RWPE2 (cell line): Measurements from ENCODE around the gene ACOXL.

ENCODE experiments used
- ATAC-seq: fragments of 200-7000 bp; cut with Tn5 transposase; 3 replicates; pipeline ENCODE4 v1.9.1; 2021; ENCODE audit warnings: low read depth
- DNase-seq: peaks from one replicate; pipeline ENCODE4 v3.0.0-alpha.2; 2020; ENCODE audit warnings: low spot score
- H3K27ac ChIP-seq: fragments of 450-650 bp; 2 replicates; pipeline ENCODE4 v1.5.1; 2017; ENCODE audit warnings: mild to moderate bottlenecking; ENCODE audit not compliant: poor library complexity, severe bottlenecking
- H3K27me3 ChIP-seq: fragments of 250-450 bp; sonication (Bioruptor Pico); 2 replicates; pipeline ENCODE4 v1.5.1; 2021; ENCODE audit warnings: mild to moderate bottlenecking, moderate library complexity; ENCODE audit not compliant: insufficient read depth, poor library complexity, severe bottlenecking
- H3K36me3 ChIP-seq: fragments of 250-450 bp; sonication (Bioruptor Pico); 2 replicates; pipeline ENCODE4 v1.5.1; 2020; ENCODE audit warnings: low read depth, mild to moderate bottlenecking, moderate library complexity
- H3K4me1 ChIP-seq: fragments of 250-450 bp; sonication (Bioruptor Pico); 2 replicates; pipeline ENCODE4 v1.5.1; 2021; ENCODE audit warnings: mild to moderate bottlenecking, moderate library complexity; ENCODE audit not compliant: insufficient read depth, poor library complexity, severe bottlenecking
- H3K4me3 ChIP-seq: fragments of 250-450 bp; sonication (Bioruptor Pico); 2 replicates; pipeline ENCODE4 v1.5.1; 2021; ENCODE audit warnings: mild to moderate bottlenecking, moderate library complexity; ENCODE audit not compliant: severe bottlenecking
- H3K9me3 ChIP-seq: fragments of 250-450 bp; sonication (Bioruptor Pico); 2 replicates; pipeline ENCODE4 v1.5.1; 2021; ENCODE audit warnings: mild to moderate bottlenecking, moderate library complexity; ENCODE audit not compliant: severe bottlenecking
- CTCF ChIP-seq: fragments of 450-650 bp; IDR thresholded peaks from one replicate; pipeline ENCODE4 v1.5.1; 2017; ENCODE audit warnings: mild to moderate bottlenecking, moderate library complexity; ENCODE audit not compliant: poor library complexity, severe bottlenecking

The ACOXL gene

DNA sequence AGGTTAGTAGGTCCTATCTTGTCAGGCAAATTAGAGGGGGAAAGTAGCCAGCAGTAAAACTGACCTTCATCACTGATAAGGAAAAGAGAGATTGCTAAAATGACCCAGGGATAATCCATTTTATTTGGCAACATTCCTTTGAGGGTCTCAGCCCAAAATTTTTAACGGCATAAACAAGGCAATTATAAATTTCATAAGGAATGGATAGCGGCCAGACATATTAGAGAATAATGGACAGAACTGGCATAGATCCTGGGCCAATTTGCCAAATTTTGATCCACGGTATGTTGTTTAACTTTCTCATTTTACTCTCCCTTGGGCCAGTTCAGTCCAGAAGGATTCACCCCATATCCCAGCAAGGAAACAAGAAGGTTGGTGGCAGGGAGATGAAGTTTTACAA lies 217.9 kb downstream of the ACOXL start:
- no peak overlapping the region for H3K27ac ChIP-seq
- TF ChIP-seq CTCF, result no peak
- H3K4me3 ChIP-seq, result no peak overlapping the region
- ATAC-seq, result no peak
- no peaks in the 10 kb centered on the region for H3K4me1 ChIP-seq
- no peaks in the 10 kb centered on the region for H3K36me3 ChIP-seq
- H3K9me3 ChIP-seq, result no peaks in the 10 kb centered on the region
- DNase-seq, result no peak
- peaks cover 21% of the 10 kb centered on the region for H3K27me3 ChIP-seq

- peaks cover 21% of the 10 kb centered on the region for H3K27me3 ChIP-seq
- no peaks in the 10 kb centered on the region for H3K9me3 ChIP-seq
- no peak for TF ChIP-seq CTCF
Observed at GRCh38 chr2:110955045-110955444, 222.7 kb downstream of the ACOXL start.

DNA sequence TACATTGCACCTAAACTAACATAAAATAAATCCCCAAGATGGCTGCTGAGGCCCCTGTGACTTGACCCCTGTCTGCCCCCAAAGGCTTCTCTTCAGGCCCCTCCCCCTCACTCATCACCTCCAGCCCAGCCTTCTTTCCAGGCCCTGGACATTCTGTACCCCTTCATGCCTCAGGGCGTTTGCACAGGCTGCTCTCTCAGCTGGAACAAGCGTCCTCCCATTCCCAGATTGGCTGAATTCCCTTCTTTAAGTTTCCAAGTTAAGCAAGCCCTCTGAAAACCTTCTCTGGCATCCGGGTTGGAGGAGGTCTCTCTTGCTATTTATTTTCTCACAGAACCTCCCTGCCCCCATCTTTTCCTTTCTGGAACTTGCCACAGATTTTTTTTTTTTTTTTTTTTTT lies 223.2 kb downstream of the ACOXL start:
- TF ChIP-seq CTCF, result no peak
- H3K9me3 ChIP-seq, result no peaks in the 10 kb centered on the region
- H3K27ac ChIP-seq, result no peak overlapping the region
- DNase-seq (no peak), ATAC-seq (no peak)
- H3K27me3 ChIP-seq, result peaks cover 21% of the 10 kb centered on the region
- no peak overlapping the region for H3K4me3 ChIP-seq
- H3K36me3 ChIP-seq, result no peaks in the 10 kb centered on the region
- H3K4me1 ChIP-seq, result no peaks in the 10 kb centered on the region

More at GRCh38 chr2:110955045-110955444, 222.7 kb downstream of the ACOXL start:
- DNase-seq, result no peak
- H3K36me3 ChIP-seq, result no peaks in the 10 kb centered on the region
- ATAC-seq, result no peak
- no peaks in the 10 kb centered on the region for H3K4me1 ChIP-seq
- no peak overlapping the region for H3K27ac ChIP-seq
- H3K4me3 ChIP-seq, result no peak overlapping the region

DNA sequence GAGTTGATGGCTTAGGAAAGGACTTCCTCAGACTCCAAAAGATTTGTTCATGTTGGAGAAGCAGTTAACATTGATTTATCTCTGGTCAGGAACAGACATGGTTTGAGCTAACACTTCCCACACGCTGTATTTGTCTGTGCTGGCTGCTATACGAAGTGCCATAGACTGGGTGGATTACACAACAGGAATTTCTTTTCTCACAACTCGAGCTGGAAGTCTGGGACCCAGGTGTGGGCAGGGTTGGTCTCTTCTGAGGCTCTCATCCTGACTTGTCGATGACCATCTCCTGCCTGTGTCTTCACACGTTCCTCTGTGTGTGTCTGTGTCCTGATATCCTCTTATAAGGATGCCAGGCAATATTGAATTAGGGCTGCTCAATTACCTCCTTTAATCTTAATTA lies 224.9 kb downstream of the ACOXL start:
- no peak for TF ChIP-seq CTCF
- Histone ChIP-seq H3K9me3 (no peaks in the 10 kb centered on the region), H3K4me1 (no peaks in the 10 kb centered on the region), H3K4me3 (no peak overlapping the region), H3K27ac (no peak overlapping the region), H3K36me3 (no peaks in the 10 kb centered on the region), H3K27me3 (peaks cover 10% of the 10 kb centered on the region)
- ATAC-seq, result no peak
- DNase-seq, result no peak

DNA sequence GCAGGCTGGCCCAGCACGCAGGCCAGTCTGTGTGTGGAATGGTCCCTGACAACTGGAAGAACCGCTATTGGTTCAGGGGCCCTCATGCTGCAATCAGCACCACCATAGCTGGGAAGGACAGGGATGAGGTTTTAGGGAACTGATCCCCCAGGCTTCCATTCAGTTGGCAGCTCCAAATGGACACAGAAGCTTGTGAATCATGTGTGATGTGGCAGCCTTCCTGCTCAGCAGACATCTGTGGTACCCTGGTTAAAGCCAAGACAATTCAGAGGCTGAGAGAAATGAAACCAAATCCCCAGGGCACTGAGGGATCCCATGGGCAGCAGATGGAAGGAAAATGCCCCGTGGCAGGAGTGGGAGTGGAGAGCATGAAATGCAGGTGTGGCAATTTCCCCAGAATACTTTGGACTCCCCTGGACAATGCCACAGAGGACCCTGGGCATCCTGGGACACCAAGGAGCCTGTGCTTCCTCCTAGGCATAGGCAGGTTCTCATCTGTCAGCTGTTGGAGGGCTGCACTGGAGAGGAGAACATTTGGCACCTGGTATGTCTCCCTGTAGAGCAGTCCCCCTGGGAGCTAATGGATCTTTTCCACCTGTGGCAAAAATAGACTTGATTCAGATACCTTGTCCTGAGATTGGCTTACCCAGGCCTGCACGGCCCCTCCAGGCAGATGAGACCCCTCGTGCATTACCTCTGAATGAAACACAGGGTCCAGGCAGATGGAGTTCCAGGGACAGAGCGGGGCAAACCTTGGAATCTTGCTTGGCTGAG lies 226.2 kb downstream of the ACOXL start:
- H3K27me3 ChIP-seq, result peaks cover 14% of the 10 kb centered on the region
- no peaks in the 10 kb centered on the region for H3K4me1 ChIP-seq
- ATAC-seq (no peak), DNase-seq (no peak)
- H3K4me3 ChIP-seq, result no peak overlapping the region
- no peaks in the 10 kb centered on the region for H3K9me3 ChIP-seq
- no peaks in the 10 kb centered on the region for H3K36me3 ChIP-seq
- TF ChIP-seq CTCF, result no peak
- no peak overlapping the region for H3K27ac ChIP-seq
